Endothelial cell of umbilical vein (primary cell): ENCODE results near the gene APRT.
A peak's percentile ranks its signal among the peaks of the same experiment; 100 is the strongest.

Source experiments
- CTCF ChIP-seq, 2 donors: IDR thresholded peaks; 1 replicate in 1 of 2; 2 replicates in 1 of 2; pipeline ENCODE4 v1.5.1; 2011; ENCODE audit warnings: low read length in 2 of 2, mild to moderate bottlenecking in 2 of 2, moderate library complexity in 2 of 2, control low read depth in 1 of 2, inconsistent platforms in 1 of 2, low read depth in 1 of 2; ENCODE audit not compliant: insufficient read depth in 1 of 2; ENCODE audit errors: extremely low read depth in 1 of 2
- MAX ChIP-seq: IDR thresholded peaks from 2 replicates; pipeline ENCODE4 v1.6.1; 2011; ENCODE audit not compliant: insufficient read depth, insufficient read length
- POLR2A ChIP-seq: IDR thresholded peaks from 2 replicates; pipeline ENCODE4 v1.6.1; 2012; ENCODE audit warnings: low read depth, mild to moderate bottlenecking, control low read depth, low read length
- POLR2AphosphoS5 ChIP-seq: IDR thresholded peaks from 2 replicates; pipeline ENCODE4 v1.6.1; 2012; ENCODE audit warnings: low read depth, mild to moderate bottlenecking, control low read depth, low read length, moderate library complexity; ENCODE audit not compliant: insufficient read depth

GRCh38 chr16:88807142-88807625 is 4.5 kb downstream of the APRT start:
- TF ChIP-seq POLR2AphosphoS5 (no peak), CTCF (IDR thresholded peaks at IDR 0.05; ENCODE audit: extremely low read depth in 1 of 2, insufficient read depth in 1 of 2, low read depth in 1 of 2, low read length in 2 of 2) (no peak), MAX (no peak), POLR2A (peak; percentile 27)
